Natural killer cell (primary cell): ENCODE data around the gene GNAI3. TPM values are rescaled to one million over a fixed set of nuclear protein-coding genes. Genes with fewer than 3 reads are reported as not detected.

ENCODE experiments used
- ATAC-seq, 3 donors: fragments of 150-1000 bp in 2 of 3; fragments of 200-7000 bp in 1 of 3; cut with Tn5 transposase; 1 replicate in 1 of 3; 2 replicates in 2 of 3; pipeline ENCODE4 v1.10.0; 2021; ENCODE audit warnings: mild to moderate bottlenecking in 2 of 3, moderate library complexity in 2 of 3
- DNase-seq, 2 donors: peaks; one replicate each; pipeline versions ENCODE4 v3.0.0 to v3.0.0-alpha.2; 2013 to 2021; ENCODE audit warnings: mixed read lengths in 1 of 2
- H3K27ac ChIP-seq: one replicate; pipeline ENCODE4 v1.5.1; 2013; ENCODE audit warnings: mild to moderate bottlenecking, low read length
- H3K27me3 ChIP-seq: one replicate; pipeline ENCODE4 v1.6.1; 2013; ENCODE audit warnings: low read length; ENCODE audit not compliant: control insufficient read depth, insufficient read depth
- H3K36me3 ChIP-seq: one replicate; pipeline ENCODE4 v1.6.1; 2013; ENCODE audit warnings: low read length; ENCODE audit not compliant: control insufficient read depth, insufficient read depth
- H3K4me1 ChIP-seq: one replicate; pipeline ENCODE4 v1.6.1; 2013; ENCODE audit warnings: low read length; ENCODE audit not compliant: control insufficient read depth, insufficient read depth
- H3K4me3 ChIP-seq: one replicate; pipeline ENCODE4 v1.5.1; 2013; ENCODE audit warnings: low read length
- H3K9me3 ChIP-seq: one replicate; pipeline ENCODE4 v1.6.1; 2013; ENCODE audit warnings: low read length; ENCODE audit not compliant: control insufficient read depth, insufficient read depth
- H3K27ac Mint-ChIP-seq, 2 donors: one replicate each; pipeline ENCODE4 v1.8.0; 2022; ENCODE audit warnings: mild to moderate bottlenecking in 2 of 2, mixed read lengths in 2 of 2, moderate library complexity in 1 of 2
- H3K27me3 Mint-ChIP-seq, 2 donors: one replicate each; pipeline ENCODE4 v1.8.0; 2022; ENCODE audit warnings: low read depth in 2 of 2, mixed read lengths in 2 of 2
- H3K36me3 Mint-ChIP-seq: one replicate; pipeline ENCODE4 v1.8.0; 2022; ENCODE audit warnings: mixed read lengths
- H3K4me1 Mint-ChIP-seq, 2 donors: one replicate each; pipeline ENCODE4 v1.8.0; 2022; ENCODE audit warnings: mixed read lengths in 2 of 2
- H3K4me3 Mint-ChIP-seq: one replicate; pipeline ENCODE4 v1.8.0; 2022; ENCODE audit warnings: mild to moderate bottlenecking, moderate library complexity, mixed read lengths
- H3K9me3 Mint-ChIP-seq, 2 donors: one replicate each; pipeline ENCODE4 v1.8.0; 2022; ENCODE audit warnings: mixed read lengths in 2 of 2
- CTCF ChIP-seq: fragments of 200-600 bp; IDR thresholded peaks from one replicate; pipeline ENCODE4 v1.8.0; 2022; ENCODE audit warnings: antibody characterized with exemption
- WGBS: methylation state at CpG from one replicate; pipeline ENCODE4 v1.1.7; 2013; ENCODE audit warnings: missing lambda C conversion rate; ENCODE audit not compliant: insufficient coverage; 5-methylcytosine and 5-hydroxymethylcytosine counted together
- intact Hi-C: fragments of 100-400 bp; cut with micrococcal nuclease; formaldehyde crosslinking; loops from one replicate; pipeline ENCODE4 v1.14.2; 2022
- total RNA-seq, 4 donors: library from RNA; stranded (reverse); fragments of 120-200 nt in 1 of 4; gene quantifications; one replicate each; pipeline versions ENCODE4 v1.2.3 to v1.2.4, GENCODE V29; 2013 to 2022

Gene GNAI3
- total RNA-seq, 3 donors from 2014 or later (not counting 1 experiment from before 2014, with no cell fraction given), result 6.1 to 7.6 (median 6.9) TPM

GRCh38 chr1:109603229-109603628 is 54.8 kb downstream of the GNAI3 start:
- Histone ChIP-seq H3K4me1 (no peaks in the 10 kb centered on the region), H3K27ac (no peak overlapping the region), H3K36me3 (peaks cover 4% of the 10 kb centered on the region), H3K27me3 (no peaks in the 10 kb centered on the region), H3K9me3 (no peaks in the 10 kb centered on the region), H3K4me3 (no peak overlapping the region)
- WGBS, result 88% methylated on average over 2 of the region's 3 CpGs
- no peak overlapping the region for H3K4me3 Mint-ChIP-seq
- no peaks in the 10 kb centered on the region for H3K27me3 Mint-ChIP-seq
- H3K27ac Mint-ChIP-seq, result peak overlapping the region in 1 of 2 donors; percentile 26
- no peaks in the 10 kb centered on the region for H3K36me3 Mint-ChIP-seq
- no peaks in the 10 kb centered on the region for H3K9me3 Mint-ChIP-seq
- no peaks in the 10 kb centered on the region for H3K4me1 Mint-ChIP-seq
- peak in 1 of 2 donors; percentile 39 for DNase-seq
- TF ChIP-seq CTCF, result no peak
- intact Hi-C loops, result no loop called here
- ATAC-seq, result no peak

DNA sequence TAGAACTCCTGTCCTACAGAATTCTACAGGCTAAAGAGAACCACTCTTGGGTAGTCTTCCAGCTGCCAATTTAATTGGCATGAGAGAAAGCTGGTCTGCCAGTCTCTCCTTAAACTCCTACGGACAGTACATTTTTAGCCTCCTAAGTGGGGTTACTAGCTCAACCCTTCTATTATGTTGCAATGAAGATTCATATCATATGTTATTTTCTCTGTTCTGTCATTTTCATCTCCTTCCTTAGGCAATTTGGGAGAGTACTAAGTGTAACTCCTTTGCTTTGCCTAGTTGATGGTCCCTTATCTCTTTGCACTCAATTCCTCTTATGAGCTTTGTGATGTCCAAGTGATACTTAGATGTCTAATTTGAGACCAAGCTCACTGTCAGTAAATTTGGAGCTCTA is 57.0 kb downstream of the GNAI3 start:
- Histone ChIP-seq H3K27me3 (no peaks in the 10 kb centered on the region), H3K9me3 (no peaks in the 10 kb centered on the region), H3K36me3 (no peaks in the 10 kb centered on the region), H3K4me3 (no peak overlapping the region), H3K4me1 (no peaks in the 10 kb centered on the region), H3K27ac (no peak overlapping the region)
- no peak overlapping the region for H3K27ac Mint-ChIP-seq
- no peaks in the 10 kb centered on the region for H3K27me3 Mint-ChIP-seq
- H3K4me1 Mint-ChIP-seq, result no peaks in the 10 kb centered on the region
- ATAC-seq (no peak), DNase-seq (no peak)
- TF ChIP-seq CTCF, result no peak
- intact Hi-C loops, result no loop called here
- H3K36me3 Mint-ChIP-seq, result no peaks in the 10 kb centered on the region
- H3K4me3 Mint-ChIP-seq, result no peak overlapping the region
- H3K9me3 Mint-ChIP-seq, result no peaks in the 10 kb centered on the region
- no CpG with 5 or more reads among the region's 1 CpG for WGBS

GRCh38 chr1:109609881-109610280 is 61.5 kb downstream of the GNAI3 start:
- Histone ChIP-seq H3K9me3 (no peaks in the 10 kb centered on the region), H3K27ac (no peak overlapping the region), H3K4me1 (no peaks in the 10 kb centered on the region), H3K27me3 (no peaks in the 10 kb centered on the region), H3K36me3 (no peaks in the 10 kb centered on the region), H3K4me3 (no peak overlapping the region)
- WGBS, result 93% methylated on average over 3 of the region's 3 CpGs
- intact Hi-C loops, result no loop called here
- no peak for TF ChIP-seq CTCF
- ATAC-seq (no peak), DNase-seq (no peak)
- Mint-ChIP-seq H3K27me3 (no peaks in the 10 kb centered on the region), H3K27ac (no peak overlapping the region), H3K4me3 (no peak overlapping the region), H3K4me1 (no peaks in the 10 kb centered on the region), H3K9me3 (no peaks in the 10 kb centered on the region), H3K36me3 (no peaks in the 10 kb centered on the region)

- no peaks in the 10 kb centered on the region for H3K27me3 Mint-ChIP-seq
- no peaks in the 10 kb centered on the region for H3K9me3 Mint-ChIP-seq
- H3K36me3 Mint-ChIP-seq, result no peaks in the 10 kb centered on the region
- Histone ChIP-seq H3K4me1 (no peaks in the 10 kb centered on the region), H3K27ac (no peak overlapping the region), H3K36me3 (no peaks in the 10 kb centered on the region), H3K9me3 (no peaks in the 10 kb centered on the region), H3K27me3 (no peaks in the 10 kb centered on the region), H3K4me3 (no peak overlapping the region)
- ATAC-seq, result no peak
- no peaks in the 10 kb centered on the region for H3K4me1 Mint-ChIP-seq
- no peak for DNase-seq
- intact Hi-C loops, result no loop called here
- 95% methylated on average over 3 of the region's 3 CpGs for whole genome bisulfite sequencing
- TF ChIP-seq CTCF, result no peak
- H3K27ac Mint-ChIP-seq, result no peak overlapping the region
- H3K4me3 Mint-ChIP-seq, result no peak overlapping the region
Observed at GRCh38 chr1:109610609-109611307, 62.3 kb downstream of the GNAI3 start.
